ENCODE measurements around the gene PRELP.

DNA sequence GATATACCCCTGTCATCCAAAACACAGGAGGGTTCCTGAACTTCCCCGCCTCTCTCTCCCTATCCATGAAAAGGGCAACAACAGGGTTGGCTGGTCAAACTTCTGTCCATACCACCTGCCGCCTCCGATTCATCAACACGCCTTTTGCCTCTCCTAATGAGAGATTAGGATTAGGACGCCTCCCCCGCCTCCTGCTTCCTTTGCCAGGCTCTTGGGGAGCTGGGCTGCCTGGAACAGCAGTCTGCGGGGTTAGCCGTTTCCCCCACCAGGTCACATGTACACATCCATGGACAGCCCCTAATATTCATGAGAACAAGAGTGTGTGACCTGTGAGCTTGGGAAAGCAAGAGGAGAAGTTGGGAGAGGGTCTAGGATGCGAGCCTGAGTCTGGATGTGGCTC lies 16.1 kb downstream of the PRELP start:
- TF ChIP-seq, protein P1, sequence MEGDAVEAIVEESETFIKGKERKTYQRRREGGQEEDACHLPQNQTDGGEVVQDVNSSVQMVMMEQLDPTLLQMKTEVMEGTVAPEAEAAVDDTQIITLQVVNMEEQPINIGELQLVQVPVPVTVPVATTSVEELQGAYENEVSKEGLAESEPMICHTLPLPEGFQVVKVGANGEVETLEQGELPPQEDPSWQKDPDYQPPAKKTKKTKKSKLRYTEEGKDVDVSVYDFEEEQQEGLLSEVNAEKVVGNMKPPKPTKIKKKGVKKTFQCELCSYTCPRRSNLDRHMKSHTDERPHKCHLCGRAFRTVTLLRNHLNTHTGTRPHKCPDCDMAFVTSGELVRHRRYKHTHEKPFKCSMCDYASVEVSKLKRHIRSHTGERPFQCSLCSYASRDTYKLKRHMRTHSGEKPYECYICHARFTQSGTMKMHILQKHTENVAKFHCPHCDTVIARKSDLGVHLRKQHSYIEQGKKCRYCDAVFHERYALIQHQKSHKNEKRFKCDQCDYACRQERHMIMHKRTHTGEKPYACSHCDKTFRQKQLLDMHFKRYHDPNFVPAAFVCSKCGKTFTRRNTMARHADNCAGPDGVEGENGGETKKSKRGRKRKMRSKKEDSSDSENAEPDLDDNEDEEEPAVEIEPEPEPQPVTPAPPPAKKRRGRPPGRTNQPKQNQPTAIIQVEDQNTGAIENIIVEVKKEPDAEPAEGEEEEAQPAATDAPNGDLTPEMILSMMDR (IDR thresholded peaks at IDR 0.05; ENCODE audit: low read length) = no peak
- TF ChIP-seq EZH2 (optimal IDR thresholded peaks at IDR 0.05; ENCODE audit: low read depth, low read length) (no peak), EZH2phosphoT487 (IDR thresholded peaks at IDR 0.05; ENCODE audit: low read length) (no peak)
